GM19324 (cell line): ENCODE data around the gene MYD88.
"Not testable (repeated sequence)": the region's sequence is repeated elsewhere in the genome, so short reads cannot be mapped to it uniquely, and the experiment has no call there.

Experiments used
- ATAC-seq: cut with Tn5 transposase; IDR thresholded peaks from one replicate; pipeline ENCODE4 v1.9.1; 2021; ENCODE audit warnings: mild to moderate bottlenecking, moderate library complexity; ENCODE audit not compliant: unreplicated experiment, low FRiP score

Gene MYD88

GRCh38 chr3:38160704-38161103 is 22.2 kb downstream of the MYD88 start:
- ATAC-seq = not testable (repeated sequence)

GRCh38 chr3:38163117-38163840 is 24.8 kb downstream of the MYD88 start:
- no peak for ATAC-seq

GRCh38 chr3:38163841-38164642 is 25.6 kb downstream of the MYD88 start:
- no peak for ATAC-seq

GRCh38 chr3:38164643-38164951 is 26.1 kb downstream of the MYD88 start:
- no peak for ATAC-seq

- peak; percentile 92 for ATAC-seq
These were observed 26.7 kb downstream of the MYD88 start, which contains the start of gene OXSR1 for GRCh38 chr3:38164952-38165721. Gene OXSR1, plus strand, starts transcription at chr3:38165537. Its CDS starts 340 bp downstream, at chr3:38165877.

- ATAC-seq = no peak
These were observed 27.4 kb downstream of the MYD88 start for GRCh38 chr3:38165722-38166387.

GRCh38 chr3:38167591-38167990 is 29.1 kb downstream of the MYD88 start:
- no peak for ATAC-seq

- ATAC-seq = no peak
These were observed 29.9 kb downstream of the MYD88 start for GRCh38 chr3:38168151-38169026.

GRCh38 chr3:38169027-38169317 is 30.5 kb downstream of the MYD88 start:
- ATAC-seq = no peak

- ATAC-seq = no peak
These were observed 32.3 kb downstream of the MYD88 start for GRCh38 chr3:38170722-38171121.

- ATAC-seq = no peak
These were observed 33.2 kb downstream of the MYD88 start for GRCh38 chr3:38171622-38172021.

- no peak for ATAC-seq
These were observed 35.5 kb downstream of the MYD88 start for GRCh38 chr3:38173834-38174418.

GRCh38 chr3:38177181-38177580 is 38.7 kb downstream of the MYD88 start:
- ATAC-seq = no peak

- no peak for ATAC-seq
These were observed 48.3 kb downstream of the MYD88 start for GRCh38 chr3:38186781-38187180.

GRCh38 chr3:38190481-38190881 is 52.0 kb downstream of the MYD88 start:
- no peak for ATAC-seq
